NCI-H748 (cell line): ENCODE measurements around the gene TPH2.
A peak's percentile ranks its signal among the peaks of the same experiment; 100 is the strongest.

Experiments
- DNase-seq: peaks from one replicate; lab custom pipeline; 2025; ENCODE audit not compliant: unreplicated experiment; lab: John Stamatoyannopoulos, UW

Gene TPH2

GRCh38 chr12:71938728-71939385 is at the start of gene TPH2:
Gene TPH2 (plus strand): TSS chr12:71938845. CDS start chr12:71938987, 142 bp downstream.
- DNase-seq: peak; percentile 89

- no peak for DNase-seq
Measured at GRCh38 chr12:71890475-71890874, 48.2 kb upstream of the TPH2 start.

- DNase-seq: no peak
Measured at GRCh38 chr12:71892059-71892458, 46.6 kb upstream of the TPH2 start.

DNA sequence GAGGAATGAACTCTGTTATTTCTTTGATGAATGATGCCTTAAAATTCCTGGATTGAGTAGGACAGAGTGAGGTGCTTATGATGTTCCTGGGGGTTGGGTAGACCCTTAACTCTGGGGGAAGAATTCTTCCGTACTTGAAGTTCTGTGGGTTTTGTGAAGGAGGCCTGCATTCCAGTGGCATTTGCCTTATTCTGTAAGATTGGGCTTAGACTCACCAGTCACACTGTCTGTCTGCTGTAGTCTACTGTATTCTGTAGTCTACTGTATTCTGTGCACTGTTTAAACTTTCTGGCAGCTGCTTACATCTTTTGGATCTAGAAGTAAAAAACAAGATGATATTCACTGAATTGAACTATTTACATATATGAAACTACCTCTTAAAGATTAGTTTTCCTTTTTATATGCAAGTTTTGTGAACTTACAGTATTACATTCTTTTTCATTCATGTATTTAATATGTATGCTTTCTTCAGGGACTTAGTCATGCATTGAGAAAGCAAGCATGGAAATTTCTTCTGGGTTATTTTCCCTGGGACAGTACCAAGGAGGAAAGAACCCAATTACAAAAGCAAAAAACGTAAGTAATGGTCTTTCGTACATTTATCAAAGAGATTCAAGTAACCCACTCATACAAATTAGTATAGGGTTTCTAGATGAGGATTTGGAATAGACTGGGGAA is 42.3 kb upstream of the TPH2 start:
- DNase-seq: no peak

GRCh38 chr12:71900091-71900490 is 38.6 kb upstream of the TPH2 start:
- no peak for DNase-seq

DNA sequence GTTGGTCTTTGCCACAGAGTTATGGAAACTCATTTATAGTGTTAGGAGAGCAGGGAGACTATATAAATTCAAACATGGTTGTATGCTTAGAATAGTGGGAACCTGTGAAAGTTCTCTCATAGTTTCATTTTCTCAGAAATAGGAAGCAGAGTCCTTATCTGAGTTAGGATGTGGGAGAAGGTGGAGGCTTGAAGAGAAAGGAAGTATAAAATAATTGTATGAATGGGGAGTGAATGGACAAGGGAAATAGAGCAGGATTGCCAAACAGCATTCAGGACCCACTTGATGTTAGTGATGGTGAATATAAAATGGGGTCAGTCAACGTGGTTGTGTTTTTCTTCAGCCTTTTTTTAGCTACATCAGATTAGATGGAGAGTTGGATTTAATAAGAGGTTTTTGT is 34.0 kb upstream of the TPH2 start:
- DNase-seq: no peak

DNA sequence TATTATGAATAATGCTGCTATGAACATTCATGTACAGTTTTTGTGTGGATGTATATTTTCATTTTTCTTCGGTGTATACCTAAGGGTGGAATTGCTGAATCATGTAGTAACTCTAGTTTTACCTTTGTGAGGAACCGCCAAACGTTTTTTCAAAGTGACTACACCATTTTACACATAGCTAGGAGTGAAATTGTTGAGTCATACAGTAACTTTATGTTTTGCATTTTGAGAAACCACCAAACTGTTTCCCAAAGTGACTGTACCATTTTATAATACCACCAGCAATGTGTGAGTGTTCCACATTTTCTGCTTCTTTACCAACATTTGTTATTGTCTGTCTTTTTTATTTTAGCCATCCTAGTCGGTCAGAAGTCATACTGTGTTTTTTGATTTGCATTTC is 3.1 kb upstream of the TPH2 start:
- no peak for DNase-seq

DNA sequence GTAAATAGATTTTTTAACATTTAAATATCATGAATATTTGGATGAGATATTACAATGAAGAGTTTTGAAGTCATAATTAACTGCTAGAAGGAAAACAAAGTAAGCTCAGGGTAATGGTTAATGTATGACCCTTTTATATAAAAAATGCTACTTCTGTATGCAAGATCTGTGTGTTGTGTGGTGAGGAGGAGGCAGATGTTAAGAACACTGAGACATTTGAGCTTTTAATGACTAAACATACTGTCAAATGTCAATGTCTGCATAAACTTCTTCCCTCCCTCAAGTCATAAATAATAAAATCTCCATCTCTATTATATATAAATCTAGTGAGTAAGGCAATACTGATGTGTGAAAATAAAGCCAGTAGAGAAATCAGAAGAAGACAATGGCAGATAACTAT is 1.4 kb downstream of the TPH2 start:
- DNase-seq: no peak

DNA sequence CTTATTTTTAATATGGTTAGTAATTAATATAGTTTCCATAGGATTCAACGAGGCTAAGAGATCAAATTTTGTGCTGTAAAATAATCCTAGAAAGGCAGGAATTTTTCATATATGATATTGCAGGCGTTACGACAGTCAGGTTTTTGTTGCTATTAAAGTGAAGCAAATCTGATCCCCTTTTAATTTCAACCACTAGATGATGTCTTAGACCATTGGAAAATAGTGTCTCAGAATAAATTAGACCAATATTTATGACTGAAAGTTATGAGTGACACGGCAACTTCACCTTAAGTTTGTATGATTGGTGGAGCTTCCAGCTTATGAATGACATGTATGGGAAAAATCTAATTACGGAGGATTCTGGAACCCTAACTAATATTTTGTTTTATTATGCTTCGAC is 2.5 kb downstream of the TPH2 start:
- no peak for DNase-seq

- no peak for DNase-seq
Measured at GRCh38 chr12:71942259-71942658, 3.6 kb downstream of the TPH2 start.

GRCh38 chr12:71942703-71943102 is 4.1 kb downstream of the TPH2 start:
- no peak for DNase-seq

GRCh38 chr12:71945121-71945520 is 6.5 kb downstream of the TPH2 start:
- DNase-seq: peak; percentile 39

DNA sequence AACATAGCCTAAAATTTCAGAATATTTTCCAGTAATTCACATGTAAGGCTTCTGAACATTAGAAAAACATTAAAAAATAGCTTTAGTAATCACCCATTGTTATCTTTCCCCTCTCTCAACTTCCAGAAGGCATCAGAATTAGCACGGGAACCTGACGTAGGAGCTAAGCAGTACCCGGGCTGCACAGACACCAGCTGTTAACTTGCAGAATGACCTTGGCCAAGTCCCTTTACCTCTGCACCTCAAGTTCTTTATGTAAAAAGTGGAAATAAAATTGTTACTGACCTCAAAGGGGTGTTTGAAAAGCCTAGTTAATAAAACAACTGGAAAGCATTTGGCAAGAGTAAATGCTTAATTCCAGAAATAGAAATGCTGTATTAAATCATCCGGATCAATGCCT is 7.2 kb downstream of the TPH2 start:
- DNase-seq: no peak

- DNase-seq: peak; percentile 99
Measured at GRCh38 chr12:71947645-71948105, 9.0 kb downstream of the TPH2 start.

DNA sequence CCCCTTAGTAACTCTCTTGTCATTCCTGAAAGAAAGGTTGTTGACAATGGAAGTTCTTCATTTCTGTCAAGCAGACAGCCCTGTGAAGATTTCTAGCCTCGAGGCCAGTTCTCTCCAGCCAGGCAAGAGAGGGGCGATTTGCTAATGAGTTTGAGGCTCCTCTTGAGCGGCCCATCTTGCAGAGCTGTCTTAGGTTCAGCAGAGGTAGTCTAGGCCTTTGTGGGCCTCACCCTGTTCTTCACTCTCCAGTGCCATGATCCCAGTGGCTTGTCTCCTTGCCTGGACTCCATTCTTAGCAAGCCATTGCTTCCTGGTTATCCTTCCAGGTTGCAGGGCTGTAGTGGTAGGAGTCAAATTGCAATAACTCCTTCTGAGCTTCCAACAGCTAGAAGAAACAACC is 9.7 kb downstream of the TPH2 start:
- DNase-seq: peak; percentile 19

- peak; percentile 69 for DNase-seq
Measured at GRCh38 chr12:71949646-71950045, 11.0 kb downstream of the TPH2 start.

DNA sequence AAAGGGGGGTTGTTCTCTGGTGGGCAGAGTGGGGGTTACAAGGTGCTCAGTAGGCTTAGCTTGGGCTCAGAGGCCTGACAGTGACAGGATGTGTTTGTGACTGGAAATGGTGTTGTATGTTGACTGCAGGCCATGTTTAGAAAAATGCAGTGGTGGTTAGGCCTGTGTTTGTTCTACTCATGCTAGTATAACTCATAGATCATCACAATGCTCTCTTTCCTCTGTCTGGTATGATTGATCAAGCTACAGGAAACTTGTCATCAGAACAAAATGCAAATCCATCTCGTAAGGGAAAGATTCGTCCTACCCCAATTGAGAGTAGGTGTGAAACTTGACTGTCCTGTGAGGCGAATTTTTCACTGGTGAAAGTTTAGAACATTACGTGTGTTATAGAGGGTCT is 11.8 kb downstream of the TPH2 start:
- peak; percentile 49 for DNase-seq

- DNase-seq: no peak
Measured at GRCh38 chr12:71950819-71951218, 12.2 kb downstream of the TPH2 start.

- no peak for DNase-seq
Measured at GRCh38 chr12:71954083-71954778, 15.6 kb downstream of the TPH2 start.

DNA sequence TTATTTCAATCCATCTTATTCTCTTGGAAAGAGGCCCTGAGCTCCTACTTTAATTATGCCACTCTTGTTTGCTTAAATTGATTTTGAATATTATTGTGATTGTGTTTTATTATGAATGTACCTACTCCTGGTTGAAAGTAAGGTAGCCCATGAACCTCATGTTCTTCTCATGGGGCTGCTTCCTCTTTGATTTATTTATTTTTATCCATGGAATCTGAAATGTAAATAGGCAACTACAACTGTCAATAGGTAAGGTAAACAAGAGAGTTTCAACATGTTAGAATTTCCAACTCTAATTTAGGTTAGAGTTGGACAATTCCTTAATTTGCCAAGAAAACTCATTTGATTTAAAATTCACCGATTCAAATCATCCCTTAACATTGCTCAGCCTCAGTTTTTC is 16.2 kb downstream of the TPH2 start:
- DNase-seq: no peak

DNA sequence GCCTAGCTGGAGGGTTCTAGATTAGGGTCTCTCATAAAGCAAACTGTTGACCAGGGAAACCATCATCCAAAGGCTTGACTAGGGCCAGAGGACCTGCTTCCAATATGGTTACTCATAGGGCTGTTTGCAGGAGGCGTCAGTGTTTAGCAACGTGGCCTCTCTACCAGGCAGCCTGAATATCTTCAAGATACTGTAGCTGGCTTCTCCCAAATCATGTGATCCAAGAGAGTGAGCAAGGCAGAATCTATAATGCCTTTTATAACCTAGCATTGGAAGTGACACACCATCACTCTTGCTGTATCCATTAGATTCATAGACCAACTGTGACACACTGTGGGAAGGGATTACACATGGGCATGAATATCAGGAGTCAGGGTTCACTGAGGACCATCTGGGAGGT is 17.3 kb downstream of the TPH2 start:
- DNase-seq: no peak

DNA sequence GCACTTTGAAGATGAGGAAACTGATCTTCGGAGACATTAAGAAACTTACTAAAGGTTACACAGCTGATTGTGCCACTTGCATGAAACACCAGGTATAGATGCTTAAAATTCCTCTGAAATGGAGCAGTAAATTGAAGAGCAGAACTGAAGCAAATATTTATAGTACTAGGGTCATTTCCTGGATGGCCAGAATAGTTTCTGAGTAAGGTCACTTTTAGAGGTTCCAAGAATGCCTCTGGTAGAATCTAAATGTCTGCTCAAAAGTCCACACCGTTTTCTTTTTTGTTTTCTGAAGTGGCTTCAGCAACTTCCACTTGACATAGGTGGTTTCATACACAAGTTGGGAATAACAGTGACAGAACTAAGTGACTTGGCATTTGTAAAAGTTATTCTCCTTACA is 19.4 kb downstream of the TPH2 start:
- no peak for DNase-seq
